ENCODE results near the gene POLR2B. TPM values are rescaled to one million over a fixed set of nuclear protein-coding genes. Genes with fewer than 3 reads are reported as not detected.
"Not testable (repeated sequence)": the region's sequence is repeated elsewhere in the genome, so short reads cannot be mapped to it uniquely, and the experiment has no call there.

Gene POLR2B
- total RNA-seq, 2 experiments from 2014 or later: 107 to 109 TPM

DNA sequence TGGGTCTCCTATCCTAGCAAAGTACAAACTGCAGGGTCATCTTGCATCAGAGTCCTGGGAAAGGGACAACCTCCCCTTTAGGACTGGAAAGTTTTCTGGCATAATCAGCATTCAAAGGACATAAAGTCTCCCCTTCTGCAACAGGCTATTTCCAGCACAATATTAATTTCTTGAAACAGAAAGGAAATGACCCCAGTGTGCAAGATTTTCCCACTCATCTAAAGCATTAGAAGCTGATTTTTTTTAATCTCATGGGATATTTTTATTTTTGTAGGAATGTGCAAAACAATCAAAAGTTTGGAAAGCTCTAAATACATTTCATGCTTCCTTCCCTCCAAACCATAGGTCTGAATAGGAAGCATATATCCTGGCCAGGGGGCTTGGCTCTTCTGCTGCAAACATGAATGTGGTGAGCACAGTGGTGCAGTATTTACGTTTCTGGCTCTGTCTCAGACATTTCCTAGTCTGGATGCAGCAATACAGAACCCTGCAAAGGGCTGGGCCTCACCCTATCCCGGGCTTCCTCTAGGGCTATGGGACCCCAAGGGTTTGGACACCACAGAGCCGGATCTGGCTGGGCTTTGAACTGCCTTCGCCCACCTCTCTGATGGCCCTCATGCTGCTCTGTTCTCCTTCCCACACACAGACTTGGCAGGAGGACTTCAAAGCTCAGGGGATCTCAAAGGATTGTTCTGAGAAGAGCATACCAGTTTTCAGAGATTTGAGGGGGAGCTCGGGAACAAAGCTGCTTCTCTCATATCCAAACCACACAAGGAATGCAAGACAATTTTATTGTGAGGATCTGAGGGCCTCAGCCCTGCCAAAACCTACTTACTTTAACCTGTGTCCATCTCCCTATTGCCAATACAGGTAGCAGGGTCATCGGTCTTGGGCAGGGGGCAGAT, 64.9 kb downstream of the POLR2B start:
- ChIA-PET CTCF (no interaction called here), POLR2A (no interaction called here)
- no peak for DNase-seq
- Mint-ChIP-seq H3K27ac (no peak overlapping the region), H3K4me3 (no peak overlapping the region), H3K36me3 (ENCODE audit: low read depth) (no peaks in the 10 kb centered on the region), H3K4me1 (no peaks in the 10 kb centered on the region), H3K9me3 (no peaks in the 10 kb centered on the region), H3K27me3 (peaks cover 20% of the 10 kb centered on the region)

- POLR2A ChIA-PET: no interaction called here
- Mint-ChIP-seq H3K27me3 (peaks cover 20% of the 10 kb centered on the region), H3K4me1 (no peaks in the 10 kb centered on the region), H3K4me3 (no peak overlapping the region), H3K27ac (no peak overlapping the region), H3K36me3 (ENCODE audit: low read depth) (no peaks in the 10 kb centered on the region), H3K9me3 (no peaks in the 10 kb centered on the region)
- CTCF ChIA-PET: no interaction called here
- no peak for DNase-seq
Observed at GRCh38 chr4:57044279-57044678, 65.6 kb downstream of the POLR2B start.

DNA sequence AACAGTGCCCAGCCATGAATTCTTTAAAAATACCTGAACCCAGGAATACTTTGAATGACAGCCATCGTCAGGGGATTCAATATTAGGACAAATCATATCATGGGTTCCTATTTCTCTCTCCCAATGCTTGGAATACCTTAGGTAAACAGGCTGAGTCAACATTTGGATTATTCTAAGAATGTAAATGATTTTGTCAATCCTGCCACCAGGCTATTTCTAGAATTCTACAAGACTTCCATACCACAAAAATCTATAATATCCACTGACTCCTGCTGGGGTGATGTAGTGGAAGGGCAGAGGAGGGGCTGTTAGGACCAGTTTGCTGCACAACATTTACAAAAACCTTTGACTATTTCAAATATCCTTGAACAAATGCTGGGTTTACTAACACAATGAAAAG, 66.3 kb downstream of the POLR2B start:
- Mint-ChIP-seq H3K36me3 (ENCODE audit: low read depth) (no peaks in the 10 kb centered on the region), H3K27me3 (peaks cover 22% of the 10 kb centered on the region), H3K9me3 (no peaks in the 10 kb centered on the region), H3K27ac (no peak overlapping the region), H3K4me1 (no peaks in the 10 kb centered on the region), H3K4me3 (no peak overlapping the region)
- DNase-seq: no peak
- CTCF ChIA-PET: no interaction called here
- POLR2A ChIA-PET: no interaction called here

- H3K4me1 Mint-ChIP-seq; H3K27ac Mint-ChIP-seq; H3K9me3 Mint-ChIP-seq; H3K36me3 Mint-ChIP-seq (ENCODE audit: low read depth); CTCF ChIA-PET; H3K4me3 Mint-ChIP-seq; DNase-seq; POLR2A ChIA-PET: not testable (repeated sequence)
- peaks cover 23% of the 10 kb centered on the region for H3K27me3 Mint-ChIP-seq
Observed at GRCh38 chr4:57047046-57047445, 68.3 kb downstream of the POLR2B start.

GRCh38 chr4:57048590-57049304, 70.1 kb downstream of the POLR2B start:
- CTCF ChIA-PET: no interaction called here
- Mint-ChIP-seq H3K27ac (no peak overlapping the region), H3K27me3 (peaks cover 23% of the 10 kb centered on the region), H3K4me3 (no peak overlapping the region), H3K4me1 (no peaks in the 10 kb centered on the region), H3K36me3 (ENCODE audit: low read depth) (no peaks in the 10 kb centered on the region), H3K9me3 (no peaks in the 10 kb centered on the region)
- POLR2A ChIA-PET: interaction anchor here (0.6 kb wide), 1 partner anchor 151 kb away, joined by 3 read pairs; no protein-coding TSS in a partner anchor
- DNase-seq: no peak

GRCh38 chr4:57051095-57051494, 72.4 kb downstream of the POLR2B start:
- Mint-ChIP-seq H3K27ac (no peak overlapping the region), H3K4me1 (no peaks in the 10 kb centered on the region), H3K27me3 (peaks cover 19% of the 10 kb centered on the region), H3K36me3 (ENCODE audit: low read depth) (no peaks in the 10 kb centered on the region), H3K9me3 (no peaks in the 10 kb centered on the region), H3K4me3 (no peak overlapping the region)
- CTCF ChIA-PET: no interaction called here
- no peak for DNase-seq
- POLR2A ChIA-PET: no interaction called here

DNA sequence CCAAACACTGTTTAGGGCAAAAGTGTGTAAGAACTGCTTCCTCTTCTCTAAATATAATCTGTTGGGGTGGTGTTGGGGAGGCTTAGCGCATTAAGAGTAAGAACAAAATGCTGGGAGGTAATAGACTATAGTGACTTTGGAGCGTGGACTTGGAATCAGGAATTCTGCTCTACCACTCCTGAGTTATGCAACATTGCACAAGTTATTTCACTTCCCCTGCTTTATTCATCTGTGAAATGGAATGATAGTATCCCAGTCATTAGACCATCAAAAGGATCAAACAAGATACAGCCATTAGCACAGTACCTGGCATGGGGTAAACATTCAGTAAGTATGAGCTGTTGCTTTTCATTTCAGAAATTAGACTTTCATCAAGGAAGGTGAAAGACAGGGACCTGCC, 72.8 kb downstream of the POLR2B start:
- Mint-ChIP-seq H3K9me3 (no peaks in the 10 kb centered on the region), H3K27ac (no peak overlapping the region), H3K27me3 (peaks cover 20% of the 10 kb centered on the region), H3K36me3 (ENCODE audit: low read depth) (no peaks in the 10 kb centered on the region), H3K4me3 (no peak overlapping the region), H3K4me1 (no peaks in the 10 kb centered on the region)
- POLR2A ChIA-PET: no interaction called here
- CTCF ChIA-PET: no interaction called here
- DNase-seq: no peak

DNA sequence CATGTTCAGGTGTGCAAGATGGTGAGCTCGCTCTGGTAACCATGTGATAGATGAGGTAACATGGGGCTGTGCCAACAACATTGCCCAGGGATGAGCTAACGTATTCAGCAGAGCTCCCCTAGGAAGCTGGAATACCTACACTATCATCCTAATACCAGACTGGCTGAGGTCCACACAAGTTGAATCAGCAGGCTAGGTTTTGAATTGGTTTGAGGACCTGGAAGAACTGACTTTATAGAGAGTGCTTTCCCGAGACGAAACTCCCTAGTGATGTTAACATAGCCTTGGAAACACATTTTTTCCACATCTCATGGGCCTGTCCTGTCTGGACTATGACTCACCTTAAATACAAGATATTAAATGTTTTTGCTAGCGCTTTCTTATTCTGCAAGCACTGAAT, 74.8 kb downstream of the POLR2B start:
- Mint-ChIP-seq H3K27me3 (peaks cover 23% of the 10 kb centered on the region), H3K36me3 (ENCODE audit: low read depth) (no peaks in the 10 kb centered on the region), H3K4me1 (no peaks in the 10 kb centered on the region), H3K27ac (no peak overlapping the region), H3K9me3 (no peaks in the 10 kb centered on the region), H3K4me3 (no peak overlapping the region)
- ChIA-PET CTCF (no interaction called here), POLR2A (no interaction called here)
- no peak for DNase-seq

- Mint-ChIP-seq H3K4me1 (no peaks in the 10 kb centered on the region), H3K36me3 (ENCODE audit: low read depth) (no peaks in the 10 kb centered on the region), H3K27me3 (peaks cover 19% of the 10 kb centered on the region), H3K9me3 (no peaks in the 10 kb centered on the region), H3K27ac (no peak overlapping the region), H3K4me3 (no peak overlapping the region)
- DNase-seq: no peak
- ChIA-PET POLR2A (no interaction called here), CTCF (no interaction called here)
Observed at GRCh38 chr4:57055886-57056285, 77.2 kb downstream of the POLR2B start.

GRCh38 chr4:57059890-57060716, 81.4 kb downstream of the POLR2B start:
- ChIA-PET CTCF (no interaction called here), POLR2A (no interaction called here)
- no peak overlapping the region for H3K4me3 Mint-ChIP-seq
- no peaks in the 10 kb centered on the region for H3K4me1 Mint-ChIP-seq
- H3K27me3 Mint-ChIP-seq: peaks cover 23% of the 10 kb centered on the region
- DNase-seq: no peak
- H3K36me3 Mint-ChIP-seq (ENCODE audit: low read depth): no peaks in the 10 kb centered on the region
- no peak overlapping the region for H3K27ac Mint-ChIP-seq
- H3K9me3 Mint-ChIP-seq: no peaks in the 10 kb centered on the region

DNA sequence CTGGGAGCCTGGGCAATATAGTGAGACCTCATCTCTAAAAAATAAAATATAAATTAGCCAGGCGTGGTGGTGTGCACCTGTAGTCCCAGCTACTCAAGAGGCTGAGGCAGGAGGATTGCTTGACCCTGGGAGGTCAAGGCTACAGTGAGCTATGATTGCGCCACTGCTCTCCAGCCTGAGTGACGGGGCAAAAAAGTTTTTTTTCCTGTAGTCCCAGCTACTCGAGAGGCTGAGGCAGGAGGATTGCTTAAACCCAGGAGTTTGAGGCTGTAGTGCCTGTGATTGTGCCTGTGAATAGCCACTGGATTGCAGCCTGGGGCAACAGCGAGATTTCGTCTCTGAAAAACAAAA, 82.0 kb downstream of the POLR2B start:
- H3K27ac Mint-ChIP-seq; DNase-seq; H3K36me3 Mint-ChIP-seq (ENCODE audit: low read depth); CTCF ChIA-PET; H3K4me3 Mint-ChIP-seq; H3K4me1 Mint-ChIP-seq; POLR2A ChIA-PET; H3K9me3 Mint-ChIP-seq: not testable (repeated sequence)
- peaks cover 23% of the 10 kb centered on the region for H3K27me3 Mint-ChIP-seq

DNA sequence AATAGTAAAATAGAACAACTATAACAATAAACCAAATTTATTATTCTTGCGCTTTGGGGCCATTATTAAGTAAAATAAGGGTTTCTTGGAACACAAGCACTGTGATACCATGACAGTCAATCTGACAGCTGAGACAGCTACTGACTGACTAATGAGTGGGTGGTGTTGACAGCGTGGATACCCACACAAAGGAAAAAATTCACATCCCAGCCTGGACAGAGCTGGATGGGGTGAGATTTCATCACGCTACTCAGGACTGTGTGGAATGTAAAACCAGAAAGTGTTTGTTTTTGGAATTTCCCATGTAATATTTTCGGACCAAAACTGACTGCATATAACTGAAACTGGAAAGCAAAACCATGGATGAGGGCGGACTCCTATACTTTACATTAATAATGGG, 82.7 kb downstream of the POLR2B start:
- H3K9me3 Mint-ChIP-seq: no peaks in the 10 kb centered on the region
- no peaks in the 10 kb centered on the region for H3K4me1 Mint-ChIP-seq
- ChIA-PET POLR2A (no interaction called here), CTCF (no interaction called here)
- H3K27me3 Mint-ChIP-seq: peaks cover 18% of the 10 kb centered on the region
- no peaks in the 10 kb centered on the region for H3K36me3 Mint-ChIP-seq (ENCODE audit: low read depth)
- no peak overlapping the region for H3K27ac Mint-ChIP-seq
- no peak overlapping the region for H3K4me3 Mint-ChIP-seq
- DNase-seq: no peak

GRCh38 chr4:57063518-57063917, 84.8 kb downstream of the POLR2B start:
- no peak for DNase-seq
- H3K27ac Mint-ChIP-seq: no peak overlapping the region
- H3K27me3 Mint-ChIP-seq: peaks cover 16% of the 10 kb centered on the region
- POLR2A ChIA-PET: no interaction called here
- H3K36me3 Mint-ChIP-seq (ENCODE audit: low read depth): no peaks in the 10 kb centered on the region
- H3K4me3 Mint-ChIP-seq: no peak overlapping the region
- H3K9me3 Mint-ChIP-seq: no peaks in the 10 kb centered on the region
- no peaks in the 10 kb centered on the region for H3K4me1 Mint-ChIP-seq
- CTCF ChIA-PET: no interaction called here

All from activated CD4-positive, alpha-beta memory T cell treated with anti-CD3 and anti-CD28 coated beads, Interleukin-2, amount 10 ng/mL, durations not matched to agents 7 days and 5 days (primary cell).